ENCODE measurements around the gene SPATA6. TPM values are rescaled to one million over a fixed set of nuclear protein-coding genes. Genes with fewer than 3 reads are reported as not detected.

SPATA6 gene
- total RNA-seq, 1 donor from 2014 or later, result 0.91 TPM

DNA sequence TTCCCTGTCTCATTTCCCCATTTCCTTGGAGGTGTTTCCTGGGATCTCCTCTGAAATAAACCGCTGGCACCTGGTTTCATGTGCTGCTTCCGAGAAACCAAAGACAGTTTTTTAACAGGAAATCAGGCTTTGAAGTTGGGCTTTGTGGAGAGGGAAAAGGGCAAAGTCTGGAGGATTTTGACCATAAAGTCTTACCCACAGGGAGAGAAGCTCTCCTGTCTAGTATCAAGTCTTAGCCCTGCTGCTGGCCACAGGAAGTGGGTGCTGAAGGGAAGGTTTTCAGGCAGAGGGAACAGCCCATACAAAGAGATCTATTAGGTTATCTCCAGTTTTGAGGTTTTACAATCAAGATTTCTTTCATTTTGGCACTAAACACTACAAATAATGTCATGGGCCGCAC, 220.2 kb downstream of the SPATA6 start:
- DNase-seq (ENCODE audit: low spot score), result no peak
- Mint-ChIP-seq H3K9me3 (no peaks in the 10 kb centered on the region), H3K27ac (no peak overlapping the region), H3K27me3 (ENCODE audit: insufficient read depth) (peaks cover 2% of the 10 kb centered on the region), H3K4me1 (ENCODE audit: low read depth) (no peaks in the 10 kb centered on the region), H3K4me3 (no peak overlapping the region), H3K36me3 (ENCODE audit: low read depth) (no peaks in the 10 kb centered on the region)
- intact Hi-C loops (cut with micrococcal nuclease), result no loop called here

GRCh38 chr1:48251323-48251722, 220.7 kb downstream of the SPATA6 start:
- Mint-ChIP-seq H3K27ac (no peak overlapping the region), H3K36me3 (ENCODE audit: low read depth) (no peaks in the 10 kb centered on the region), H3K27me3 (ENCODE audit: insufficient read depth) (peaks cover 2% of the 10 kb centered on the region), H3K9me3 (no peaks in the 10 kb centered on the region), H3K4me3 (no peak overlapping the region), H3K4me1 (ENCODE audit: low read depth) (no peaks in the 10 kb centered on the region)
- intact Hi-C loops (cut with micrococcal nuclease), result no loop called here
- DNase-seq (ENCODE audit: low spot score), result no peak

DNA sequence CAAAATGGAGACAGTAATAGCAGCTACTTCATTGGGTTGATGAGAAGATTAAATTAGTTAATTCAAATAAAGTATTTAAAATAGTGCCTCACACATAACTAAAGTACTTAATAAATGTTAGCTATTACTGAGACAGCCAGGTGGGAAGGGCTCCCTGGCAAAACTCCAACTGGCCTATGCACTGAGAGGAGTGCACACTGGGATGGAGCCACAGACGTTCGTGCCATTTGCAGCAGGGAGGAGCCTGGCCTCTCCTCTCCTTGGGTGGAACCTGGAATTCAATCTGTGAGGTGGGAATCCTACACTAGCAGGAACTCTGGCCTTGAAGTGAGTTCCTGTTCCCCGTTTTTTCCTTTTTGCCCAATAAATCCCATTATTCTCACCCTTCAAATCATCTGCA, 221.4 kb downstream of the SPATA6 start:
- intact Hi-C loops (cut with micrococcal nuclease), result no loop called here
- Mint-ChIP-seq H3K4me3 (no peak overlapping the region), H3K27me3 (ENCODE audit: insufficient read depth) (peaks cover 2% of the 10 kb centered on the region), H3K36me3 (ENCODE audit: low read depth) (no peaks in the 10 kb centered on the region), H3K4me1 (ENCODE audit: low read depth) (no peaks in the 10 kb centered on the region), H3K9me3 (no peaks in the 10 kb centered on the region), H3K27ac (no peak overlapping the region)
- DNase-seq (ENCODE audit: low spot score), result no peak

DNA sequence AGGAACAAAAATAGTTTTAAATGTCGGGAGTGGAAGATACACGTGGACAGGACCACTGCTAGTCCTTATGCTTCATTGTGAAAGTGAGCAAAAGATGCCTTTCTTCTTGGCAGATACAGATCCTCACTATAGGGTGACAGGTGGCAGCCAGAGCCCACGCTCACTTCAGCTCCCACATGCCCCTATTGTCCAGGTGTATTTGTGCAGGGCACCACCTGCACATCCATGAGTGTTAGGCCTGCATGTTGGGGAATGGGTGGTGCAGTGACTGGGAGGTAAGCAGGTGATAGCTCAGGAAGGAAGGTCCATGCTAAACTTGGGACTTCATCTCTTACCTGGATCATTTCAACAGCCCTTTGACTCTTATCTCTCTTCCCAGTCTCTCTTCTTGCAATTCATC, 222.1 kb downstream of the SPATA6 start:
- no peaks in the 10 kb centered on the region for H3K36me3 Mint-ChIP-seq (ENCODE audit: low read depth)
- no peak overlapping the region for H3K27ac Mint-ChIP-seq
- no peak for DNase-seq (ENCODE audit: low spot score)
- no peaks in the 10 kb centered on the region for H3K9me3 Mint-ChIP-seq
- H3K4me1 Mint-ChIP-seq (ENCODE audit: low read depth), result no peaks in the 10 kb centered on the region
- H3K27me3 Mint-ChIP-seq (ENCODE audit: insufficient read depth), result no peaks in the 10 kb centered on the region
- no peak overlapping the region for H3K4me3 Mint-ChIP-seq
- intact Hi-C loops (cut with micrococcal nuclease), result no loop called here

DNA sequence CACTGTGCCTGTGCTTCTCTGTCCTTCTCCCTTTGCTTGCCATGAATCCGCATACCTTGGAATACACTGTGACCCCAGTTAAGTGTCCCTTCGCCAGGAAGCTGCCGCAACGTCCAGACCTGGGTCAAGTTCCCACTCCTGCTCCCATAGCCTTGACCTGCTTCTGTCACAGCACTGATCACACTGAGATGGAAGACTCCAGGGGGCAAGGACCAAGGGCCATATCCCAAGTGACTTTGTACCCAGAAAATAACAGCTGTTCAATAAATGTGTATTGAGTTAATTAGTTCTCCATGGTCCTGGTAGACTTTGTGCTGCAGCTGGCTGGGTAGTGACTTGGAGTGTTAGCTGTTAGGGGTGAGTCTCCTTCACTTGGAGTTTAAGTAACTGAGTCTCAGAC, 223.6 kb downstream of the SPATA6 start:
- intact Hi-C loops (cut with micrococcal nuclease), result no loop called here
- Mint-ChIP-seq H3K36me3 (ENCODE audit: low read depth) (no peaks in the 10 kb centered on the region), H3K27ac (no peak overlapping the region), H3K27me3 (ENCODE audit: insufficient read depth) (no peaks in the 10 kb centered on the region), H3K4me1 (ENCODE audit: low read depth) (no peaks in the 10 kb centered on the region), H3K9me3 (no peaks in the 10 kb centered on the region), H3K4me3 (no peak overlapping the region)
- no peak for DNase-seq (ENCODE audit: low spot score)

GRCh38 chr1:48246727-48247126, 225.3 kb downstream of the SPATA6 start:
- no peak overlapping the region for H3K4me3 Mint-ChIP-seq
- no peaks in the 10 kb centered on the region for H3K4me1 Mint-ChIP-seq (ENCODE audit: low read depth)
- H3K9me3 Mint-ChIP-seq, result no peaks in the 10 kb centered on the region
- no peaks in the 10 kb centered on the region for H3K36me3 Mint-ChIP-seq (ENCODE audit: low read depth)
- intact Hi-C loops (cut with micrococcal nuclease), result no loop called here
- no peak for DNase-seq (ENCODE audit: low spot score)
- peaks cover under 1% of the 10 kb centered on the region for H3K27me3 Mint-ChIP-seq (ENCODE audit: insufficient read depth)
- H3K27ac Mint-ChIP-seq, result no peak overlapping the region

Other genes starting within 250 kb of the SPATA6 start
- gene SLC5A9, start 249.5 kb downstream of the SPATA6 start, total RNA-seq, result not detected in 2 replicates

Measured in activated T-helper 1 cell treated with anti-CD3 and anti-CD28 coated beads, Interleukin-12 subunit alpha, Interleukin-12 subunit beta, Interleukin-2, Interleukin-4 antibody, amounts not matched to agents 30 ng/mL and 10 ng/mL and 1 ng/mL, durations not matched to agents 14 hours and 24 hours and 36 hours (primary cell).